Stomach (tissue), 9 donors: ENCODE measurements around the gene COL4A2. TPM values are rescaled to one million over a fixed set of nuclear protein-coding genes. Genes with fewer than 3 reads are reported as not detected.

ENCODE experiments used
- DNase-seq, 2 donors: peaks; one replicate each; pipeline versions ENCODE4 v3.0.0 to v3.0.0-alpha.2; 2013 to 2019
- H3K27ac ChIP-seq, 5 donors: fragments of 200-600 bp in 4 of 5; sonication (generic) in 4 of 5; one replicate each; pipeline ENCODE4 v1.5.1; 2013 to 2019; ENCODE audit warnings: mild to moderate bottlenecking in 1 of 5, moderate library complexity in 1 of 5
- H3K27me3 ChIP-seq, 3 donors: fragments of 200-600 bp; sonication (generic); one replicate each; pipeline ENCODE4 v1.5.1; 2017 to 2019; ENCODE audit warnings: mixed run types in 1 of 3
- H3K36me3 ChIP-seq, 4 donors: fragments of 200-600 bp; sonication (generic); 1 replicate in 3 of 4; 2 replicates in 1 of 4; pipeline ENCODE4 v1.5.1; 2016 to 2019
- H3K4me1 ChIP-seq, 4 donors: fragments of 200-600 bp; sonication (generic); one replicate each; pipeline ENCODE4 v1.5.1; 2016 to 2019
- H3K4me3 ChIP-seq, 4 donors: fragments of 200-600 bp; sonication (generic) in 3 of 4; one replicate each; pipeline ENCODE4 v1.5.1; 2016 to 2019; ENCODE audit warnings: mild to moderate bottlenecking in 1 of 4
- H3K9me3 ChIP-seq, 4 donors: fragments of 200-600 bp; sonication (generic); one replicate each; pipeline ENCODE4 v1.5.1; 2016 to 2019
- CTCF ChIP-seq, 7 experiments: fragments of 450-650 bp in 4 of 7; fragments of 200-600 bp in 3 of 7; sonication (generic) in 3 of 7; IDR thresholded peaks; one replicate each; pipeline ENCODE4 v1.5.1; 2016 to 2019; ENCODE audit warnings: antibody characterized with exemption in 7 of 7, control low read depth in 2 of 7, mild to moderate bottlenecking in 1 of 7
- EP300 ChIP-seq: sonication (generic); formaldehyde crosslinking; IDR thresholded peaks from one replicate; pipeline ENCODE4 v1.6.1; 2017; ENCODE audit warnings: antibody characterized with exemption
- POLR2A ChIP-seq, 4 donors: fragments of 450-650 bp; IDR thresholded peaks; one replicate each; pipeline ENCODE4 v1.6.1; 2016; ENCODE audit warnings: antibody characterized with exemption in 4 of 4, control low read depth in 2 of 4, mild to moderate bottlenecking in 1 of 4, moderate library complexity in 1 of 4
- POLR2AphosphoS5 ChIP-seq, 3 donors: sonication (generic); formaldehyde crosslinking; IDR thresholded peaks; one replicate each; pipeline ENCODE4 v1.6.1; 2016; ENCODE audit warnings: antibody characterized with exemption in 3 of 3
- WGBS, 5 donors: extraction: QIAGEN DNeasy Blood & Tissue Kit in 3 of 5; methylation state at CpG; one replicate each; pipeline versions ENCODE4 v1.1.5 to v1.1.7; 2013 to 2018; 5-methylcytosine and 5-hydroxymethylcytosine counted together
- intact Hi-C: fragments of 100-400 bp; cut with DNase I; formaldehyde crosslinking; loops from one replicate; pipeline ENCODE4 v1.15.1; 2023; ENCODE audit warnings: low total_unique reads
- polyA plus RNA-seq, 3 donors: library from polyadenylated mRNA; stranded (reverse); fragments of 200-250 nt; gene quantifications; one replicate each; pipeline ENCODE4 v1.2.3, GENCODE V29; 2013
- total RNA-seq, 5 donors: library from RNA; depleted of rRNA; stranded (reverse); fragments of >200 nt; gene quantifications; one replicate each; pipeline versions ENCODE4 v1.1.0 to v1.2.3, GENCODE V29; 2014 to 2016
- donor health status: healthy with polysubstance abuse.
- donor health status: Bipolar disorder and iron deficiency.
- donor health status: healthy.

COL4A2 gene
- total and polyA plus RNA-seq, 8 donors = 24.0 to 531 (median 214) TPM

- Histone ChIP-seq H3K36me3 (no peaks in the 10 kb centered on the region), H3K9me3 (no peaks in the 10 kb centered on the region), H3K4me3 (no peak overlapping the region), H3K4me1 (peaks cover 8 to 74% (median 45%) of the 10 kb centered on the region in 4 donors), H3K27ac (peak overlapping the region; percentile 23 to 92 (median 83)), H3K27me3 (no peaks in the 10 kb centered on the region)
- intact Hi-C loops = loop anchor here (5.0 kb wide), 1 partner anchor 189 kb away; no protein-coding TSS in a partner anchor
- 55 to 73% (median 64%) methylated on average over 12 of the region's 12 CpGs for WGBS, 5 donors
- TF ChIP-seq POLR2AphosphoS5 (IDR thresholded peaks at IDR 0.05) (no peak), EP300 (no peak), CTCF (IDR thresholded peaks at IDR 0.05) (no peak), POLR2A (IDR thresholded peaks at IDR 0.05) (no peak)
- no peak for DNase-seq
Measured at GRCh38 chr13:110410936-110411687, 104.0 kb downstream of the COL4A2 start.

GRCh38 chr13:110411688-110412059 lies 104.6 kb downstream of the COL4A2 start:
- intact Hi-C loops = loop anchor here (5.0 kb wide), 1 partner anchor 189 kb away; no protein-coding TSS in a partner anchor

GRCh38 chr13:110412132-110412914 lies 105.2 kb downstream of the COL4A2 start:
- TF ChIP-seq EP300 (peak; percentile 94), POLR2AphosphoS5 (IDR thresholded peaks at IDR 0.05) (peak; percentile 84 to 99 (median 90)), CTCF (IDR thresholded peaks at IDR 0.05) (peak in 5 of 7 experiments; percentile 83 to 96 (median 88)), POLR2A (IDR thresholded peaks at IDR 0.05) (no peak)
- no peaks in the 10 kb centered on the region for H3K27me3 ChIP-seq
- peak; percentile 74 to 93 for DNase-seq
- H3K4me1 ChIP-seq = peaks cover 6 to 72% (median 39%) of the 10 kb centered on the region in 4 donors
- H3K27ac ChIP-seq = peak overlapping the region; percentile 51 to 92 (median 83)
- intact Hi-C loops = loop anchor here (5.0 kb wide), 1 partner anchor 190 kb away; no protein-coding TSS in a partner anchor
- WGBS, 5 donors = 31 to 37% (median 35%) methylated on average over 16 of the region's 16 CpGs
- H3K9me3 ChIP-seq = no peaks in the 10 kb centered on the region
- H3K36me3 ChIP-seq = no peaks in the 10 kb centered on the region
- no peak overlapping the region for H3K4me3 ChIP-seq

More at GRCh38 chr13:110411688-110412059, 104.6 kb downstream of the COL4A2 start:
- Histone ChIP-seq H3K27ac (peak overlapping the region; percentile 51 to 92 (median 83)), H3K27me3 (no peaks in the 10 kb centered on the region), H3K36me3 (no peaks in the 10 kb centered on the region), H3K4me1 (peaks cover 8 to 74% (median 42%) of the 10 kb centered on the region in 4 donors), H3K9me3 (no peaks in the 10 kb centered on the region), H3K4me3 (no peak overlapping the region)
- 64 to 78% (median 68%) methylated on average over 3 of the region's 3 CpGs for WGBS, 5 donors
- TF ChIP-seq POLR2A (IDR thresholded peaks at IDR 0.05) = no peak
- no peak for TF ChIP-seq EP300
- no peak for TF ChIP-seq POLR2AphosphoS5 (IDR thresholded peaks at IDR 0.05)
- TF ChIP-seq CTCF (IDR thresholded peaks at IDR 0.05) = no peak
- no peak for DNase-seq

- Histone ChIP-seq H3K9me3 (no peaks in the 10 kb centered on the region), H3K27me3 (no peaks in the 10 kb centered on the region), H3K36me3 (no peaks in the 10 kb centered on the region), H3K27ac (peak overlapping the region; percentile 49 to 92 (median 78)), H3K4me1 (peaks cover 6 to 73% (median 42%) of the 10 kb centered on the region in 4 donors), H3K4me3 (no peak overlapping the region)
- TF ChIP-seq EP300 (no peak), CTCF (IDR thresholded peaks at IDR 0.05) (no peak), POLR2A (IDR thresholded peaks at IDR 0.05) (no peak), POLR2AphosphoS5 (IDR thresholded peaks at IDR 0.05) (no peak)
- intact Hi-C loops = loop anchor here (5.0 kb wide), 1 partner anchor 191 kb away; no protein-coding TSS in a partner anchor
- WGBS, 5 donors = 75 to 86% (median 83%) methylated on average over 17 of the region's 17 CpGs
- no peak for DNase-seq
Measured at GRCh38 chr13:110413016-110413675, 106.1 kb downstream of the COL4A2 start.
